PC-9 (cell line): ENCODE data around the gene TMTC3. TPM values are rescaled to one million over a fixed set of nuclear protein-coding genes. Genes with fewer than 3 reads are reported as not detected.

Experiments used
- BruUV-seq: library from RNA; stranded (reverse); fragments of 400-500 nt; replicated peaks from 2 replicates; lab custom pipeline; 2021; lab: Mats Ljungman, UMichigan
- CTCF ChIA-PET: fragments of 300-600 bp; sonication (Branson Sonifier 250); formaldehyde crosslinking; loops from one replicate; lab custom pipeline; 2022; ENCODE audit warnings: antibody characterized with exemption; lab: Charles Lee
- POLR2A ChIA-PET: fragments of 300-600 bp; sonication (Branson Sonifier 250); formaldehyde crosslinking; loops from one replicate; lab custom pipeline; 2022; ENCODE audit warnings: antibody characterized with exemption; ENCODE audit not compliant: unreplicated experiment; lab: Charles Lee
- DNase-seq, 2 experiments: peaks; one replicate each; pipeline versions ENCODE4 v3.0.0 to v3.0.0-alpha.2; 2015 to 2022; ENCODE audit warnings: mixed read lengths in 1 of 2
- H2AFZ ChIP-seq: fragments of 200-600 bp; sonication (generic); 2 replicates; pipeline ENCODE4 v1.8.1; 2017; ENCODE audit warnings: antibody characterized with exemption
- H3F3A ChIP-seq: fragments of 200-600 bp; sonication (generic); 2 replicates; pipeline ENCODE4 v1.8.1; 2017; ENCODE audit warnings: antibody characterized with exemption, mild to moderate bottlenecking, low read depth; ENCODE audit not compliant: insufficient read depth
- H3K27ac ChIP-seq: fragments of 200-600 bp; sonication (generic); 2 replicates; pipeline ENCODE4 v1.6.1; 2016; ENCODE audit warnings: mixed run types
- H3K27me3 ChIP-seq: fragments of 200-600 bp; sonication (generic); 2 replicates; pipeline ENCODE4 v1.6.1; 2016; ENCODE audit warnings: low read depth, mixed run types; ENCODE audit not compliant: insufficient read depth
- H3K36me3 ChIP-seq: fragments of 200-600 bp; sonication (generic); 2 replicates; pipeline ENCODE4 v1.6.1; 2016; ENCODE audit warnings: low read depth, mixed run types
- H3K4me1 ChIP-seq: fragments of 200-600 bp; sonication (generic); replicated peaks from 2 replicates; pipeline ENCODE4 v1.6.1; 2016; ENCODE audit warnings: mixed run types; ENCODE audit not compliant: insufficient read depth
- H3K4me2 ChIP-seq: fragments of 200-600 bp; sonication (generic); 2 replicates; pipeline ENCODE4 v1.6.1; 2017; ENCODE audit warnings: mixed run types
- H3K4me3 ChIP-seq: fragments of 200-600 bp; sonication (generic); 2 replicates; pipeline ENCODE4 v1.6.1; 2016; ENCODE audit warnings: mixed run types
- H3K79me2 ChIP-seq: fragments of 200-600 bp; sonication (generic); 2 replicates; pipeline ENCODE4 v1.6.1; 2017; ENCODE audit warnings: low read depth, mixed run types
- H3K9me2 ChIP-seq: fragments of 200-600 bp; sonication (generic); 2 replicates; pipeline ENCODE4 v1.8.1; 2017; ENCODE audit warnings: mild to moderate bottlenecking; ENCODE audit not compliant: insufficient read depth
- H3K9me3 ChIP-seq: fragments of 200-600 bp; sonication (generic); 2 replicates; pipeline ENCODE4 v1.8.1; 2016; ENCODE audit warnings: low read depth; ENCODE audit not compliant: insufficient read depth
- H4K20me1 ChIP-seq: fragments of 200-600 bp; sonication (generic); 2 replicates; pipeline ENCODE4 v1.8.1; 2017; ENCODE audit not compliant: insufficient read depth
- EZH2 ChIP-seq: fragments of 200-600 bp; sonication (generic); IDR thresholded peaks from 2 replicates; pipeline ENCODE4 v1.8.0; 2017; ENCODE audit warnings: antibody characterized with exemption, low read depth
- intact Hi-C: fragments of 100-400 bp; cut with micrococcal nuclease; formaldehyde crosslinking; loops from one replicate; pipeline ENCODE4 v1.10.0; 2022; ENCODE audit not compliant: unreplicated experiment
- total RNA-seq: library from RNA; stranded (reverse); gene quantifications from 2 replicates; pipeline ENCODE4 v1.2.3, GENCODE V29; 2021
- TF ChIP-seq, protein P1 (sequence below): fragments of 200-600 bp; sonication (generic); conservative IDR thresholded peaks from 2 replicates; pipeline ENCODE4 v1.6.1; 2017; ENCODE audit warnings: mixed run types, antibody characterized with exemption, mild to moderate bottlenecking, moderate library complexity

Gene TMTC3
- total RNA-seq, 1 experiment from 2014 or later: 26.4 TPM

DNA sequence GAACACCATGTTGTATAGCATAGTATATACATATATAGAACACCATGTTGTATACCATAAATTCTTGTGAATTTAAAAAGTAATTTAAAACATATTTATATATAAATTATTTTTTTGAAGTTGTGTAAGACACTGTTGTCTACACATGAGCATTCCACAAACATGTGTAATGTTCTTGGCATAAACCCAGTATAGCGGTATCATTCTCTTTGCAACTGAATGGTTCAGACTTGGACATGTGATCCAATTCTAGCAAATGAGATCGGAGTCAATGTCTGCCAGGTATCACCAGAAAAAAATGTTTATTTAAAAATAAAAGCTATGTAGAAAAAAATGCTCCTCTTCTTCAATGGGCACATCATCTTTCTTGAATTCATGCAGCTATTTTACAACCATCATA lies 34.1 kb upstream of the TMTC3 start:
- DNase-seq: no peak
- peaks cover 6% of the 10 kb centered on the region; the same call in 1 of the 2 replicates for H3K36me3 ChIP-seq
- no peaks in the 10 kb centered on the region for H3K9me2 ChIP-seq
- no peaks in the 10 kb centered on the region for H3K79me2 ChIP-seq
- ChIA-PET POLR2A (no interaction called here), CTCF (interaction anchor here (0.6 kb wide), 1 partner anchor 91 kb away, joined by 3 read pairs; no protein-coding TSS in a partner anchor)
- intact Hi-C loops: no loop called here
- no peak overlapping the region for H3K4me3 ChIP-seq
- no peak overlapping the region for H3K27ac ChIP-seq
- no TSS peak for BruUV-seq
- no peaks in the 10 kb centered on the region for H3K27me3 ChIP-seq
- no peak overlapping the region for H2AFZ ChIP-seq
- no peaks in the 10 kb centered on the region for H4K20me1 ChIP-seq
- TF ChIP-seq, protein P1, sequence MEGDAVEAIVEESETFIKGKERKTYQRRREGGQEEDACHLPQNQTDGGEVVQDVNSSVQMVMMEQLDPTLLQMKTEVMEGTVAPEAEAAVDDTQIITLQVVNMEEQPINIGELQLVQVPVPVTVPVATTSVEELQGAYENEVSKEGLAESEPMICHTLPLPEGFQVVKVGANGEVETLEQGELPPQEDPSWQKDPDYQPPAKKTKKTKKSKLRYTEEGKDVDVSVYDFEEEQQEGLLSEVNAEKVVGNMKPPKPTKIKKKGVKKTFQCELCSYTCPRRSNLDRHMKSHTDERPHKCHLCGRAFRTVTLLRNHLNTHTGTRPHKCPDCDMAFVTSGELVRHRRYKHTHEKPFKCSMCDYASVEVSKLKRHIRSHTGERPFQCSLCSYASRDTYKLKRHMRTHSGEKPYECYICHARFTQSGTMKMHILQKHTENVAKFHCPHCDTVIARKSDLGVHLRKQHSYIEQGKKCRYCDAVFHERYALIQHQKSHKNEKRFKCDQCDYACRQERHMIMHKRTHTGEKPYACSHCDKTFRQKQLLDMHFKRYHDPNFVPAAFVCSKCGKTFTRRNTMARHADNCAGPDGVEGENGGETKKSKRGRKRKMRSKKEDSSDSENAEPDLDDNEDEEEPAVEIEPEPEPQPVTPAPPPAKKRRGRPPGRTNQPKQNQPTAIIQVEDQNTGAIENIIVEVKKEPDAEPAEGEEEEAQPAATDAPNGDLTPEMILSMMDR: no peak
- TF ChIP-seq EZH2: no peak
- H3F3A ChIP-seq: no peaks in the 10 kb centered on the region
- H3K4me1 ChIP-seq: no peaks in the 10 kb centered on the region
- H3K9me3 ChIP-seq: no peaks in the 10 kb centered on the region
- no peak overlapping the region for H3K4me2 ChIP-seq

DNA sequence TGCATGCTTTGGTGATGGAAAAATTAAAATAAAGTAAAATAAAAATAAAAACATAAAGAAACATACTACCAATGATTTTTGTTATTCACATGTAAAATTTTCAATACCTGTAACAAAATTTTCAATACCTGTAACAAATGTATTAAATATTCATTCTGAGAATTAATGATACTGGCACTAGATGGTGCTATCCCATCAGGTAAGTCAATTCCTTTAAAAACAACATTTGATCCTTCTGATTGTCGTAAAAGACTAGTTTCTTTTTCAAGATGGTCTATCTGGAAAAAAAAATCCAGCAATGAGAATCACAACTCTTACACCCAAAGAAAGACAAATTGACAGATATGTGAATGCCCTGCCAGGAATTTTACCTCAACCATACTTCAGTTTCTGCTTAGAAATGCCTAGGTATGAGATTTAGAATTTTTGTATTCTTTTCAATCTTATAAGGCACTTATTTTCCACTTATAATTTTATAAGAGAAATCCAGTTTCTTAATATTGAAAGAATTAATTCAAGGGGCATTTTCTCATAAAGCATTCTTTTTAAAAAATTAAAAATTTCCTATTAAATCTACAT lies 30.9 kb upstream of the TMTC3 start:
- Histone ChIP-seq H3K9me2 (no peaks in the 10 kb centered on the region), H3K4me1 (no peaks in the 10 kb centered on the region), H3K4me2 (peak overlapping the region; percentile 32; the same call in 1 of the 2 replicates), H3K79me2 (no peaks in the 10 kb centered on the region), H3K27ac (no peak overlapping the region), H3K4me3 (no peak overlapping the region), H3K27me3 (no peaks in the 10 kb centered on the region), H4K20me1 (no peaks in the 10 kb centered on the region), H3K9me3 (no peaks in the 10 kb centered on the region), H2AFZ (no peak overlapping the region), H3F3A (no peaks in the 10 kb centered on the region), H3K36me3 (peaks cover 4% of the 10 kb centered on the region; the same call in 1 of the 2 replicates)
- intact Hi-C loops: loop anchor here (1.0 to 2.0 kb wide), 2 partner anchors 906 to 1413 kb away; partner anchors contain the start of gene GALNT4
- BruUV-seq: no TSS peak
- POLR2A ChIA-PET: no interaction called here
- CTCF ChIA-PET: no interaction called here
- TF ChIP-seq, protein P1: peak; percentile 72
- TF ChIP-seq EZH2: no peak
- no peak for DNase-seq

DNA sequence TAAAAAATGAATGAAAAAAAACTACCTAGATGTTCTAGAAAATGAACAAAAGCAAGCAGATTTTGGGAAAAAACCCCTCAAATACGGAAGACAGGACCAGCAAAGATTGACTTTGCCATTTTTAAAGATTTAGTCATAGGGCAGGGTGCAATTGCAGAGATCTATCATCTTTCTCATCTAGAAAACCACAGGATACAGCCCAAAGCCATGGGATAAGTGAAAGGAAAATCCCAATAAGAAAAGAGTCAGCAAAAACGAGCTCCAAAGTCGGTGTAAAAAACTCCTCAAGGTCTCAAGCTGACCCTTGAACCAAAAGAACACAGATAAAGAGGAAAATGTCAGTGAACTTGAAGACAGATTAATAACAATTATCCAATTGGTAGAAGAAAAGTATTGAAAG lies 28.2 kb upstream of the TMTC3 start:
- TF ChIP-seq EZH2: no peak
- TF ChIP-seq, protein P1: no peak
- H3K4me2 ChIP-seq: no peak overlapping the region

More for the DNA sequence above, 28.2 kb upstream of the TMTC3 start:
- H3K79me2 ChIP-seq: no peaks in the 10 kb centered on the region
- no peaks in the 10 kb centered on the region for H3K4me1 ChIP-seq
- POLR2A ChIA-PET: no interaction called here
- DNase-seq: no peak
- no peaks in the 10 kb centered on the region for H3K9me2 ChIP-seq
- H3K27me3 ChIP-seq: no peaks in the 10 kb centered on the region
- CTCF ChIA-PET: interaction anchor here (0.6 kb wide), 1 partner anchor 1303 kb away, joined by 4 read pairs; no protein-coding TSS in a partner anchor
- no peak overlapping the region for H3K4me3 ChIP-seq
- H3K36me3 ChIP-seq: peaks cover 15% of the 10 kb centered on the region
- no peaks in the 10 kb centered on the region for H3K9me3 ChIP-seq
- H3K27ac ChIP-seq: no peak overlapping the region
- no peaks in the 10 kb centered on the region for H4K20me1 ChIP-seq
- H3F3A ChIP-seq: no peaks in the 10 kb centered on the region
- intact Hi-C loops: no loop called here
- H2AFZ ChIP-seq: no peak overlapping the region
- BruUV-seq: no TSS peak
